HG02571 (cell line): ENCODE data around the gene ADRA1B.
"Not testable (repeated sequence)": the region's sequence is repeated elsewhere in the genome, so short reads cannot be mapped to it uniquely, and the experiment has no call there.

ENCODE experiments used
- ATAC-seq: cut with Tn5 transposase; IDR thresholded peaks from one replicate; pipeline ENCODE4 v1.9.1; 2021; ENCODE audit warnings: mild to moderate bottlenecking, moderate library complexity; ENCODE audit not compliant: unreplicated experiment

The ADRA1B gene

DNA sequence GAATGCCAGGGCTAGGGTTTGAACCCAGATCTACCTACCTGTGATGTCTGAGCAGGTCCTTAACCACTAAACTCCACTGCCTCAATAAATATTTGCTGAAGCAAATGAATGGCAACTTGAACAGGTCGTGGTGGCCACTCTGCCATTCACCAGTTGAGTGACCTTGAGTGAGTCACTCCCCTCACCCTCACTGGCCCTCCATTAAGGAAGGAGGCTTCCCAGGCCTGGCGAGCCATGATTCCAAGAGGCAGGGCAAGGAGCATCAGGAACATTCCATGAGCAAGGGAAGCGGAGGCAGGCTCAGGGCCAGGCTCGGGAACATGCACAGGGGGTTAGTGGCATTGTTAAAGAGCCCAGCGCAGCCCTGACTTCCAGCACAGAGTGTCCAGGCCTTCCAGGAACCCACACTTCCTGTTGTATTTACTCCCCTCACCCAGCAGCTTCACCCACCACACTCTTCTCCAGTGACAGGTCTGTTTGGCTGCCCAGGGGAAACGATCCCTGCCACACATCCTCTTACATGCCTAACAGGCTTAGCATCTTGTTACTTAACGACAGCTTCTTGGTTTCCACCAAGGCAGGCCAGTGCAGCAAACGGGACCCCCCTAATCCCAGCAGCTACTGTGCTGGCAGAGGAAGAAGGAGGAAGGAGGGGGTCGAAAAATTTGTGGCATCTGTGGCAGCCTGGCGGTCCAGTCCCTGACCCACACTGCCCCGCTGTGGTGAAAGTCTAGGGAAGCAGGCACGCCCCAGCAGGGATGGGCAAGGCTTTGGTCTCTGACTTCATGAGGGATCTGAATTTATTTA is 49.0 kb downstream of the ADRA1B start:
- no peak for ATAC-seq

GRCh38 chr5:159965838-159966128 is 49.5 kb downstream of the ADRA1B start:
- not testable (repeated sequence) for ATAC-seq

GRCh38 chr5:159969966-159970365 is 53.7 kb downstream of the ADRA1B start:
- no peak for ATAC-seq

DNA sequence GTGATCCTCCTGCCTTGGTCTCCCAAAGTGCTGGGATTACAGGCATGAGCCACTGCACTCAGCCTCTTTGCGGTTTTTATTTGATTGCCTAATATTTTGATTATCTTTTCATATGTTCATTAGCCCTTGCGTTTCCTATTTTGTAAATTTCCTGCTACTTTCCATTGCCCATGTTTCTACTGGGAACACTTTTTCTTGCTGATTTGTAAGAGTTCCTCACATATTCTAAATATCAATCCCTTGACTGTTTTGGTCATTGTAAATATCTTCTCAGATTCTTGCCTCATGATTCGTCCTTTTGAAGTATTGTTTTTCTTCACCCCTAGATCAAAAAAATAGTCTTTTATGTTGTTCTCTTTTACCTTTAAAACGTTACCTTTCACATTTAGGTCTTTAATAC is 54.8 kb downstream of the ADRA1B start:
- no peak for ATAC-seq

DNA sequence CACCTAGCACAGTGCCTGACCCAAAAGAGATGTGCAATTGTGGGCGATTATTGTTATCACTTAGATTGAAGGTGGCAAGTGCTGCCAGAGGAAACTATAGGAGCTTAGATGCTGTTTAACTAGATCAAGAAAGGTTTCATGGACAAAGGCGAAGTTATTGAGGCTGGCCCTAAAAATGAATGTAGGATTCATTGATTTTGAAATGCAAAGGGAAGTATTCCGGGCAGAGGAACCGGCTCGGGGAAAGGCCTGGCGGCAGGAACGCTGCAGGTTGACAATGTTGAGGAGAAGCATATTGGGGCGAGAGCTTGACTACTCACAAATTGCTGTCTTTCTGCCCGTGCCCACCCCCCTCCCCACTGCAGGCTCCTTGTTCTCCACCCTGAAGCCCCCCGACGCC is 55.2 kb downstream of the ADRA1B start:
- ATAC-seq = no peak

GRCh38 chr5:159971931-159972461 is 55.7 kb downstream of the ADRA1B start:
- ATAC-seq = no peak

DNA sequence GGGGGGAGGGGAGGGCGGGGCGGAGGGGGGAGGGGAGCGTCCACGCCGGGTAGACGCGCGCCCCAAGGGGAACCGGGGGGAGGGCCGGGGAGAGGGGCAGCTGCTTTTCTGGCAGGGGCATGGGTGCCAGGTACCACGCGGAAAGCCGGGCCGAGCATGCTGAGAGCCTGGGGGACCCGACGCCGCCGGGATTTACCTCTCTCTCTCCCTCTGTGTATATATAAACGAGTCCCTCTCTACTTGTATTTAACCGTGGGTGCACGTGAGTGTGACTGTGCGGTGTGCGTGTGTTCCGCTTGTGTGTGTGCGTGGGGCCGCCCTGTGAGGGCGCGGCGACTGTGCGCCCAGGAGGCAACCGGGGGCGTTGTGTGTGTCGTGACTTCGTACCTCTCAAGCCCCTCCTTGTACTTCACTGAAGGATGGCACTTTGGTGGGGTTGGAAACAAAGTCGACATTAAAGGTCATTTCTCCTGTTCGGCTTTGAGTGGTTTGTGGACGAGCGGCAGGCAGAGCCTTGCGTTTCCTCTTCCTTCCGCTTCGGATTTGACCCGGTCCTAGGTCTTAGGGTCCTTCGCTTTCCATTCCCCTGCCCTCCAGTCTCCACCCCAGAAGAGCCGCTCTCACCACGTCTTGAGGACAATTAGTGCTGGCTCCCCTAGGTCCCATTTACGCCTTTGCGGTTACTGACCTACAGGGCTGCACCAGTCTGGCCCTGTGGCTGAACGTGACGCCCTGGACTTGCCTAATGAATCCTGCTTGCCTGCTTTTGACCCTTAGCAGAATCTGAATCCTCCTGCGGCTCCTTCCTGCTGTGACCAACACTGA is 56.5 kb downstream of the ADRA1B start:
- ATAC-seq = no peak

DNA sequence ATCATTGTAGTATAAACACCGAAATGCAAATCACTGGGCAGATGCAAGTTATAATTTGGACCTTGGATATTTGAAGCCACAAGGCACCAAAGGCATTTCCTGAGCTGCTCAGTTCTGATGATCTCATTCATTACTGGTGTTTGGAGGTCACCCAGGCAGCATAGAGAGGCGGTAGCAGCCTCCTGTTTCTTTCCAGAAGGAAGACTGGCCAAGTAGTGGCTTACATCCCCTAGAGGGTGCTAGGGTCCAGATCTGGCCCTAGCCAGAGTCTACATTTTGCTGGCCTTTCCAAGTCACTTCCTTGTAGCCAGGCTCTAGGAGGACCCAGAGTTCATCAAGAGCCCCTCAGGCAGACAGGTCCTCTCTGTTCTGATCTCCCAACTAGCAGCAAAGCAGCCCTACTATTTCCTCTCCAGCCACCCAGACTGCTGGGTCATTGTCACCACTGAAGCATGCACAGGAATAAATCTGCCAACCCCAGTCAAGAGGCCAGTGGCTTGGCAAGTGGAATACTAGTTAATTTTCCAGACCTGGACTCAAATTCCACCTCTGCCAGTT is 59.3 kb downstream of the ADRA1B start:
- ATAC-seq = no peak

GRCh38 chr5:159976921-159977320 is 60.6 kb downstream of the ADRA1B start:
- no peak for ATAC-seq

- no peak for ATAC-seq
Observed at GRCh38 chr5:159978358-159978757, 62.1 kb downstream of the ADRA1B start.

- no peak for ATAC-seq
Observed at GRCh38 chr5:159982421-159983173, 66.3 kb downstream of the ADRA1B start.

DNA sequence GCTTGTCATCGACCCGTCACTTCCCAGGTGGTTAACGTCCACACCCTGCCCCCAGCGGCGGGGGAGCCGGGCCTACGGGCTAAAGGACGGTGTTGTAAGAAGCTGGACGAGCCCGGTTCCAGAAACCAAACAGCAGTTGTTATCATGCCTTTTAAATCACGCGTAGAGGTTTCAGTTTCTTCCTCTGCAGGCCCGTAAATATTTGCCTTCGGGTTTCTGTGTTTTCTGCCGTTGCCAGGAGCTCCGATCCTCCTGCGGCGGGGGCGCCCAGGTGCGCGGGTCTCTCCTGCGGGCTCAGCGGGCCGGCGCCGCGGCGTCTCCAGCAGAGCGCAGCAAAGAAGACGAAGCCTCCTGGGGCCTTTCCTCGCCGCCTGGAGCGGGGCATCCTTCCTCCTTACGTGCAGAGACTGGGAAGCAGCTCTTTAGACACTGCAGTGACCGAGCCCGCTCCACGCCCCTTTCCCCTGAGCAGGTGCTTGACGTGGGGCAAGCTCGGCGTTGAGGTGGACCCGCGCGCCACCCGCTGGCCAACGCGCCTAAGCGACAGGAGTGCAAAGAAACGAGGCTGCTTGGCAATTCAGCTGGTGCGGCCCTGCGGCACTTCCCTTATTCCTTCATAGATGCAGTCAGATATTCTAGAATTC is 70.9 kb downstream of the ADRA1B start:
- ATAC-seq = peak; percentile 94

- no peak for ATAC-seq
Observed at GRCh38 chr5:159990506-159990905, 74.2 kb downstream of the ADRA1B start.

- no peak for ATAC-seq
Observed at GRCh38 chr5:159992566-159992965, 76.3 kb downstream of the ADRA1B start.

DNA sequence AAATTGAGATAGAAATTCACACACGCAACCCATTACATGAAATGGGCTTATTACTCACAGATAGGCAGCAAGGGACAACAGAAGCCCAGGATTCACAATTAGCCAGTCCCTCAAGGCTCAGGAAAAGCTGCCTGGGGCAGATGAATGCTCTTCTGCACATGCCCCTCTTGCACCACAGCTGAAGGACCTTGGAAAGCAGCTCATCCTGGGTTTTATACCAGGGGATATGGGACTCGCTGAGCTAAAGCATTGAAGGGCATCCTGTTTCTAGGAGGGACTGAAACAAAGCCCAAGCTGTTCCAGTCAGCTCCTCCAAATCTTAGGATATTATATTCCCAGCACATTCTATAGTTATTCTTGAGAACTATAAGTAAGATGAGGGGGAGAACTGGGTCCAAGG is 76.9 kb downstream of the ADRA1B start:
- no peak for ATAC-seq

DNA sequence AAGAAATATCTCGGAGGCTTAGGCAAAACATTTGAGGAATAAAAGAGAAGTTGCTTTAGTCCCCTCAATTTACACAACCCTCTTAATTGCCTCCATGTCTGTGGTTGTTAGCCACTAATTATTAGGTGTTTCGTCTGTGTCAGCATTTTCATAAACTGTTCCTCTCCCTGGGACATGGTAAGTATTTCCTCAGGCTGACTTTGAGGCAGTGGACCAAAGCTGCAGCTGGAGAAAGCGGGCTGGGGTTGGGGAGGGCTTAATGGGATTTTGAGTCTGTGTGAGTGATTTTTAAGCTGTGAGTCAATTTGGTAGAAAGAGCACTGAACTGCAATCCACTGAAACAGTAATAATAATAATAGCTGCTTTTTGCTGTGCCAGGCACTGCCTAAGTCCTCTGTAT is 79.6 kb downstream of the ADRA1B start:
- ATAC-seq = no peak

- no peak for ATAC-seq
Observed at GRCh38 chr5:160001457-160001856, 85.2 kb downstream of the ADRA1B start.

GRCh38 chr5:160007514-160007913 is 91.2 kb downstream of the ADRA1B start:
- ATAC-seq = no peak

- not testable (repeated sequence) for ATAC-seq
Observed at GRCh38 chr5:160008529-160008876, 92.2 kb downstream of the ADRA1B start.

- ATAC-seq = peak; percentile 100
Observed at GRCh38 chr5:160008877-160009590, 92.8 kb downstream of the ADRA1B start, which contains the start of gene TTC1. Gene TTC1, plus strand, starts transcription at chr5:160009139. Its CDS starts 1,390 bp downstream, at chr5:160010529.
